ENCODE measurements around the gene PIP5K1C. TPM values are rescaled to one million over a fixed set of nuclear protein-coding genes. Genes with fewer than 3 reads are reported as not detected.

PIP5K1C gene
- total RNA-seq, 1 experiment from 2014 or later = 35.5 TPM

- intact Hi-C loops (cut with micrococcal nuclease; ENCODE audit: unreplicated experiment) = no loop called here
- Histone ChIP-seq H3K27me3 (replicated peaks; ENCODE audit: insufficient read depth, low read depth, low read length, poor library complexity) (no peaks in the 10 kb centered on the region), H3K36me3 (ENCODE audit: insufficient read depth, low read length, poor library complexity, severe bottlenecking) (no peaks in the 10 kb centered on the region), H3K9me3 (ENCODE audit: low read depth, low read length, poor library complexity, severe bottlenecking) (no peaks in the 10 kb centered on the region), H3K4me1 (ENCODE audit: insufficient read depth, low read length, poor library complexity, severe bottlenecking) (no peaks in the 10 kb centered on the region), H3K27ac (ENCODE audit: low read depth, low read length, poor library complexity, severe bottlenecking) (no peak overlapping the region), H3K4me3 (ENCODE audit: low read depth, low read length, poor library complexity, severe bottlenecking) (no peak overlapping the region)
- BruUV-seq (replicated peaks) = no TSS peak
- CTCF ChIA-PET = no interaction called here
- TF ChIP-seq CTCF (conservative IDR thresholded peaks at IDR 0.05; ENCODE audit: low read depth, low read length) (no peak), EZH2 (IDR thresholded peaks at IDR 0.05; ENCODE audit: borderline replicate concordance, low read depth, low read length, poor library complexity, severe bottlenecking) (no peak)
- POLR2A ChIA-PET (ENCODE audit: low non-redundant PET) = no interaction called here
- no peak for DNase-seq (ENCODE audit: low spot score)
Measured at GRCh38 chr19:3695124-3695733, 5.0 kb downstream of the PIP5K1C start.

GRCh38 chr19:3694361-3695123 is 5.7 kb downstream of the PIP5K1C start:
- Histone ChIP-seq H3K4me1 (ENCODE audit: insufficient read depth, low read length, poor library complexity, severe bottlenecking) (no peaks in the 10 kb centered on the region), H3K27ac (ENCODE audit: low read depth, low read length, poor library complexity, severe bottlenecking) (no peak overlapping the region), H3K9me3 (ENCODE audit: low read depth, low read length, poor library complexity, severe bottlenecking) (no peaks in the 10 kb centered on the region), H3K27me3 (replicated peaks; ENCODE audit: insufficient read depth, low read depth, low read length, poor library complexity) (no peaks in the 10 kb centered on the region), H3K4me3 (ENCODE audit: low read depth, low read length, poor library complexity, severe bottlenecking) (no peak overlapping the region), H3K36me3 (ENCODE audit: insufficient read depth, low read length, poor library complexity, severe bottlenecking) (no peaks in the 10 kb centered on the region)
- intact Hi-C loops (cut with micrococcal nuclease; ENCODE audit: unreplicated experiment) = no loop called here
- ChIA-PET POLR2A (ENCODE audit: low non-redundant PET) (no interaction called here), CTCF (no interaction called here)
- TF ChIP-seq EZH2 (IDR thresholded peaks at IDR 0.05; ENCODE audit: borderline replicate concordance, low read depth, low read length, poor library complexity, severe bottlenecking) (no peak), CTCF (conservative IDR thresholded peaks at IDR 0.05; ENCODE audit: low read depth, low read length) (no peak)
- no peak for DNase-seq (ENCODE audit: low spot score)
- BruUV-seq (replicated peaks) = no TSS peak

GRCh38 chr19:3693025-3693925 is 7.0 kb downstream of the PIP5K1C start:
- H3K27me3 ChIP-seq (replicated peaks; ENCODE audit: insufficient read depth, low read depth, low read length, poor library complexity) = no peaks in the 10 kb centered on the region
- DNase-seq (ENCODE audit: low spot score) = no peak
- no peaks in the 10 kb centered on the region for H3K36me3 ChIP-seq (ENCODE audit: insufficient read depth, low read length, poor library complexity, severe bottlenecking)
- no peaks in the 10 kb centered on the region for H3K9me3 ChIP-seq (ENCODE audit: low read depth, low read length, poor library complexity, severe bottlenecking)
- ChIA-PET POLR2A (ENCODE audit: low non-redundant PET) (no interaction called here), CTCF (interaction anchor here (0.6 kb wide), 2 partner anchors 16 to 30 kb away, joined by 3 to 4 read pairs; no protein-coding TSS in a partner anchor)
- no peak overlapping the region for H3K27ac ChIP-seq (ENCODE audit: low read depth, low read length, poor library complexity, severe bottlenecking)
- H3K4me3 ChIP-seq (ENCODE audit: low read depth, low read length, poor library complexity, severe bottlenecking) = no peak overlapping the region
- intact Hi-C loops (cut with micrococcal nuclease; ENCODE audit: unreplicated experiment) = no loop called here
- no TSS peak for BruUV-seq (replicated peaks)
- TF ChIP-seq EZH2 (IDR thresholded peaks at IDR 0.05; ENCODE audit: borderline replicate concordance, low read depth, low read length, poor library complexity, severe bottlenecking) (no peak), CTCF (conservative IDR thresholded peaks at IDR 0.05; ENCODE audit: low read depth, low read length) (no peak)
- peaks cover 2% of the 10 kb centered on the region for H3K4me1 ChIP-seq (ENCODE audit: insufficient read depth, low read length, poor library complexity, severe bottlenecking)
